NCI-H82 treated with DMSO at 0.1 percent for 48 hours (cell line): Measurements from ENCODE around the gene CAB39L.

Experiments used
- DNase-seq: peaks from one replicate; lab custom pipeline; 2025; ENCODE audit not compliant: unreplicated experiment; lab: John Stamatoyannopoulos, UW

CAB39L gene

DNA sequence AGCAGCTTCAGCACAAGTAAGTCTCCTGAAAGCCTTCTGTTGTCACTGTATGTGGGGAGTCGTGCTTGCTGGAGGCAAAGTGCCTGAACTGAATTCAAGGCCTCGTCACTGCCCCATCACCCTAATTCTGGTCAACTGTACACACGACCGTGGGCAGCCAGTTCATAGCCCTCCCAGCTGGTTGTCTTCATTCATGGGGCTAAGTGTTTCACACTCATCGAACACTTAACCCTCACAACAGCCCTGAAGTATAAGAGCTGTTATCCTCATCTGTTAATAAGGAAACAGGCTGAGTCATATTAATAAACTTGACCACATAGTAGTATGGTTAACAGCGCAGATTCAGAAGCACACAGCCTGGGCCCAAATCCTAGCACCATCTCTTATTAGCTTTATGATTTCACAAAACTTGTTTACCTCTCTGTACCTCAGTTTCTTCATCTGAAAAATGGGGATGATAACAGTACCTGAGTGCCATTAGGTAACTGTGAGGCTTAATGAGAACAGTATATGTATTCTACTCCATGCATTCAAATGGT is 129.5 kb downstream of the CAB39L start:
- no peak for DNase-seq

DNA sequence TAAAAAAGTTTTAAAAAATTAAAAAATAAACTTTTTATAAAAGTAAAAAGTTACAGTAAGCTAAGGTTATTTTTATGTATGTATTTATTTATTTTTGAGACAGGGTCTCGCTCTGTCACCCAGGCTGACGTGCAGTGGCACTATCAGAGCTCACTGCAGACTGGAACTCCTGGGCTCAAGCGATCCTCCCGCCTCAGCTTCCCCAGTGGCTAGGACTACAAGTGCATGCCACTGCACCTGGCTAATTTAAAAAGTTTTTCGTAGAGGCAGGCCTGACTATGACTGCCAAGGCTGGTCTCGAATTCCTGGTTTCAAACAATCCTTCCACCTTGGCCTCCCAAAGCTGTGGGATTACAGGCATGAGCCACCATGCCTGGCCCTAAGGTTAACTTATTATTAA is 132.0 kb downstream of the CAB39L start:
- no peak for DNase-seq

DNA sequence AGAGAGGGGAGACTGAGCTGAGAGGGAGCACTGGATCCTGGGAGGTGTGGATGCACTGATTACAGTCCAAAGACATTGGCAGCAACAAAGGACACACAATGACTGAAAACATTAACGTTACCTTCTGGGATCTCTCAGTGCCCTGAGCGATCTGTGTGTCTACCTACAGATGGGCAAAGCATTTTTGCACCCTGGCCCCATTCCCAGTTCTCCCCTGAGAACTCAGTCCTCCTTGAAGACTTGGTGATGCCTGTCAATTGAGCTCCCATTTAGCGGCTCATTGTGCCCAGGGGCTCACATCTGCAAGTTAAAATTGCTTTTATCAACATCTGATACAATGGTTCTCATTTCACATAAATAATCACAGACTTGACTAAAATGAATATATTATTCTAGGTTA is 133.6 kb downstream of the CAB39L start:
- no peak for DNase-seq

DNA sequence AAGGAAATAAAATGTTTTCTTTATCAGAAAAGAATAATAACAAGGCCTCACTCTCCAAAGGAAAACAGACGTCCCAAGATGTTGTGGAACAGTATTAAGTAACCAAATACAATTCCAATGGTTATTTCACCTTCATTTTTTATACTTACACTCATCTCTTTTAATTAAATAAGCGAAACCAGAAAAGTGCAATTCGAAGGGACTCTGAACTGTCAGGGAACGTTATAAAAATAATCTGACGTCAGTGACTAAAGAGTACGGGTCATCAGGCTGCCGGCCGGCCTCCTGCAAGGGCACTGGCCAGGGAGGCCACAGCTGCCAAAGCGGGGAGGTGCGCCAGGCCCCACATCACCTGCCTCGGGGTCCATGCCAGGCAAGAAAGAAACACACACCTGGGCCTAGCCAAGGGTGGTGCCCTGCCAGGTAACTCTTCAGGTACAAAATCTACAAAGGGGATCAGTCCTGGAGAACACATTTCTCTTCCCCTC is 134.9 kb downstream of the CAB39L start:
- DNase-seq: no peak

DNA sequence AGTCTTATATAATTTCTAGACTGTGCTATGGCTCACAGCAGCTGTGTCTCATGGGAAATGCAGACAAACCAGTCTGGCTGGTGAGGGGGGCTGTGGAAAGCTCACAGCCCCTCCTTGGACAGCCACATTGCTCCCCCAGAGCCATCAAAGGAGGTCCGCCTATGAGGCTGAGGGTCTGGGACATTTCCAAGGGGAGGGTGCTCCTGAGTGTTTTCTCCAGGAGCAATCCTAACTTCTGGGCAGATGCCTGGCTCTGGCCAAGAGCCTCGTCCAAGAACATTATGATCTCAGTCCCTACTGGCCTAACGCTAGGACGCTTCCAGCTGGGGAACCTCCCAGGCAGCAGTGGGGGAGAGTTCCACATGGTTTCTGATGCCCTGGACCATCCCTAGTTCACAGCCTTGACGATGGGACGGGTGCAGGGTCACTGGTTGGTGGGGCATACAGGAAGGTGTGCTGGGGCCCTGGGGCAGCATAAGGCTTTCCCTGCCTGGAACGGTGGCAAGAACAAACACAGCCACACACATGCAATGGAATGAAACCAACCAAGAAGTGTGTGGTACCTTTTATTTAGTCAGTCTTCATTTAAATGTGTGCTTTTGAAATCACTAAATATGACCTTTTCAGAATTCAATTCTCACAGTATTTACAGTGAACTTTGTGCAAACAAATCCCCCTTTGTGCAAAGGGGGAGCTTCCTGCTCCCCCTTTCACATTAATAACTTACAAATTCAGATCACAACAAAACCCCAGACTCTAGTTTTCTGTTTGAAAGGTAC is 135.6 kb downstream of the CAB39L start:
- no peak for DNase-seq

DNA sequence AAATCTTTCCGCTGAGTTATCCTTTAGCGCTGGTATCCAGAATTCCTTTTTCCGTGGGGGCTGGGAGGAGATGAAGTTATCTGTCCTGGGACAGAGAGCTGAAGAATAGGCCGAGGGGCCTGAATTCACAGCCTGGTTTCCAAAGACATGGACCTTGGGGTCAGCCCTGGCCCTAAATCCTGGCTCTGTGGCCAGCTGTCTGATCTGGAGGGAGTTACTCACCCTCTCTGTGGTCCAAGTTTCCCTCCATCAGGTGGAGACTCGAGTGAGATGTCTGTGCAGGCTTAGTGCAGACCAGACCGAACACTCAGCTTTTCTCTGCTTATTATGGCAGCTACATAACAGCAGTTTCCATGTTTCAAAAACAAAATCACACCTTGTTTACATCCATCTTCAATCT is 136.5 kb downstream of the CAB39L start:
- no peak for DNase-seq

DNA sequence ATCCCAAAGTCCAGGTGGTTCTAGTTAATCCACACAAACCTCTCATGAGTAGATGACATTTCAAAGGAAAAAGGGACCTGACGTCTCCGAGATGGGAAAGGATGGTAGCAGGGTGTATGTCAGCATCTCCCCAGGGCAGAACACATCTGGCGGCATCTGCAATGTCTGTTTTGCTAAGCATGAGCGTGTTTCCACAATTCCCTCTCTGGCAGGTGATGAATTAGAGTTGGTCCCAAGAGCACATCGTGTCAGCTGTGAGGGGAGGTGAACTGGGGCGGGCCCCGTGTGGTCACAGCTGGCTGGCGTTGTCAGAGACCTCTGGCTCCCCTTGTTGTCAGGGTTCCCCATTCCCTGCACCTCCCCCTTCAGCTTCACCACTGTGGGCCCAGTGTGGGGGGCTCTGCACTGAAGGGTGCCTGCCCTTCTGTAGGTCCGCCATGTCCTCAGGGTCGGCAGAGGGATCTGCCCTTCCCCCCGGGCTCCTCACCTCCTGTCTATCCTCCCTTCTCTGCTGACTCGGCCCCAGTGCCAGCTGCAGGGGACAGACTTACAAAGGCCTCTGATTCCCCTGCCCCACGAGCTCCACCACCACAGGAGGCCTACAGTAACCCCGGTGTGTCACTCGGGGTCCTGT is 138.0 kb downstream of the CAB39L start:
- DNase-seq: no peak

DNA sequence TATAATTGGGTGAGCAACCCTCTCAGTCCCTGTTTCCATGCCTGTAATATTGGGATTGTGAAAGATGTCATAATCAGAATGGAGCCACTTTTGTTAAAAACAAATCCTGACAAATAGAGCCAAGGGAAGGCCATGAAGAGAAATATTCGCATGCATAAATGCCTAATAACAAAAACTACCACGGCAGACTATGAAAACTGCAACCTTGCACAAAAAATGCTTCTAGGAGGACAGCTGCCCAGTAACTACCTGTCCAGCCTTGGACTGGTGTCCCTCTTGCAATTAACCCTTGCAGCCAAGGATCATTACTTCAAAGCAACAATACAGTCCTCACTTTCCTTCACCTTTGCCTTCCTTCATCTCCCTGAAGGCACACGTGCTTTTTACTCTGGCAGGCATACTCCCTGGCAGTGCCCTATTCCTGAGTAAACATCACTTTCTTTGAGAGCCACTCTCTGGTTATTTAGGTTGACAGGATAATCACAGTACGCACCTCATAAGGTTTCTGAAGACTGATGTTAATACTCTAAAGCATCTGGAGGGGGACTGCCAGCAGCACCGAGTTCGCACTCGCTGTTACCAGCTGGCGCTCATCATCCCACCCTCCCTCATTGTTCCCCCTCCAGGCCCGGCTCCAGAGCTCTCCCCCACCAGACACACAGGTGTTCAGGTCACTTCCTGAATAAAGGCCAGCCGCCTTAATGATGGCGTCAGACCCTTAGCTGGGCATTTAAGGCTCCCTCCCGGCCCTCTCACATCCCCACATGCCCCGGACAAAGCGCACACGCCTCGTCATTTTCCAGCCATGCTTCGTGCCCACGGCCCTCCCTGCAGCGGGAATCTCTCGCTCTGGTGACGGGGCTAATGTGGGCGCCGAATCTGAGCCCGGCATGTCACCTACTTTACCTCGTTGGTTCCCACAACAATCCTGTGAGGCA is 138.8 kb downstream of the CAB39L start:
- no peak for DNase-seq

DNA sequence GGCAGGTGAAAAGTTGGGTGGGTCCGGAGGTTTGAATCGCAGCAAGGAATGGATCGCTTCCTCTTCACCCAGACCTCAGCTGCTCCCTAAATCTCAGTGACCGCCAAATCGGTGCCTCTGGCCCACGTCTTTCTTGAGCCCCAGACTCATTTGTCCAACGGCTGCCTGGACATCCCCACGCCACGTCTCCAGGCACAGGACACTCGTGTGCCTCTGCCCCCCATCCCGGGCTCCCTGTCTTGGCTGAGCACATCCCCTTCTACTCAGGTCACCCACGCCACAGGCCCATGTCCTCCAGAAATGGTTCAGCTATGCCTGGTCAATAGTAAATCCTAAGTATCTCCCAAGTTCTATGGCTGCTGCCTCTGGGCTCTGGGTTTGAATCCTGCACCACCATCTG is 139.5 kb downstream of the CAB39L start:
- DNase-seq: no peak

DNA sequence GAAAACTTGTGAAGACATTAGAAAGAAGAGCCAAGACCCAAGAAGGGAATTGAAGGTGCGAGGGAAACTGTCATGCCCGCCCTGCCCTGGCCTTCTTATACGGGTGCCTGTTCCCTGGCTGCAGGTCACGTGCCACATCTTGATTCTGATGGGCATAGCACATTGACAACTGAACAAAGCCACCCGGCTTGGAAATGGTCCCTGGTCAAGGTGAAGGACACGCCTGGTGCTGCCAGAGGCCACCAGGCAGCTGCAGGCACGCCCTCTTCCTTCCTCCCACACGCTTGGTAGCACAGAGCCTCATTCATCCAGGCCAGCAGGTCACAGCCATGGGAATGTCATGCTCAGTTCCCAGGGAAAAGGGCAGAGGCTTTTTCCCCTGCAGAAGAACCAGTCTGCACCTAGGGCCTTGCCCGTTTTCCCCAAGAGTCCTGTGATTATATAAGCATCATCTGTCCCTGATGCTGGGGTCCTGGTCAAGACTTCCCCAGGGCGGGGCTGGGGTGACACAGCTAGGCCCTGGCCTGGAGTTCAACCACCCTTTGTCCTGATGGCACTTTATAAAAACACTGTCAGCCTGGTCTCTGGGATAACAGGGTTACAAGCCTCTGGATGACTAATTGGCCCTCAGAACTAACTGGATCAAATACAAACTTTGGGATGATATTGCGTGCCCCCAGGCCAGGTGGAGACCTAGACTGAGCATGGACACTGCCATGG is 140.2 kb downstream of the CAB39L start:
- DNase-seq: no peak

DNA sequence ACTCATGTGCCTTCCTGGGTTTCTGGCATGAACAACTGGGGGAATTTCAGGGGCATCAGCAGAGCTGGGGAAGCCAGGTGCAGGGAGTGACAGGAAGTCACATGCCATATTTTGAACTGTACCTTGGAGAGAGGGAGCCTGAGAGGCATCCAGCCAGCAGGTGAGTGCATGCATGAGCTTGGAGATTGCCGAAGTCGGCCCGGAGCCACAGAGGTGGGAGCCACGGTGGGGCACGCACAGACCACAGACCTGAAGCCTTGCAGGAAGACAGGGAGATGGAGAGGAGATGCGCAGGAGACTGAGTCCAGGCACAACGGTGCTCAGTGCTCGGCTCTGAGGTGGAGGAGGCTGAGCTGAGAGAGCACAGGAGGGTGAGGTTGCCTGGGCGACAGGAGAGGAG is 141.0 kb downstream of the CAB39L start:
- DNase-seq: no peak

DNA sequence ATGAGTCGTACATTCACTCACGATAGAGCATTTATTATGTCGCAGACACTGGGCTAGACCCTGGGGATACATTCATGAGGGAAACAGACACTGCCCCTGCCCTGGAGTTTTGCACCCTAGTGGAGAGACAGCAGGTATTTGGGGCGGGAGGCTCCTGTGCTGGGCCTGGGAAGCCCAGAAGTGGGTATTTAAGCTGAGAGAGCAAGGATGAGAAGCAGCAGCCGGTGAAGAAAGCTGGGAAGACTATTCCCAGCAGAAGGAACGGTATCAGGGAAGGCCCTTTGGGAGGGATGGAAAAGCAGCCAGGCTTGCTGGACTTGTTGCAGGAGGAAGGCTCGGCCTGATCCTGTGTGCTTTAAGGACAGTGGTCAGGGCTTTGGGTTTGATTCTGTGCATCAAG is 141.6 kb downstream of the CAB39L start:
- DNase-seq: no peak

DNA sequence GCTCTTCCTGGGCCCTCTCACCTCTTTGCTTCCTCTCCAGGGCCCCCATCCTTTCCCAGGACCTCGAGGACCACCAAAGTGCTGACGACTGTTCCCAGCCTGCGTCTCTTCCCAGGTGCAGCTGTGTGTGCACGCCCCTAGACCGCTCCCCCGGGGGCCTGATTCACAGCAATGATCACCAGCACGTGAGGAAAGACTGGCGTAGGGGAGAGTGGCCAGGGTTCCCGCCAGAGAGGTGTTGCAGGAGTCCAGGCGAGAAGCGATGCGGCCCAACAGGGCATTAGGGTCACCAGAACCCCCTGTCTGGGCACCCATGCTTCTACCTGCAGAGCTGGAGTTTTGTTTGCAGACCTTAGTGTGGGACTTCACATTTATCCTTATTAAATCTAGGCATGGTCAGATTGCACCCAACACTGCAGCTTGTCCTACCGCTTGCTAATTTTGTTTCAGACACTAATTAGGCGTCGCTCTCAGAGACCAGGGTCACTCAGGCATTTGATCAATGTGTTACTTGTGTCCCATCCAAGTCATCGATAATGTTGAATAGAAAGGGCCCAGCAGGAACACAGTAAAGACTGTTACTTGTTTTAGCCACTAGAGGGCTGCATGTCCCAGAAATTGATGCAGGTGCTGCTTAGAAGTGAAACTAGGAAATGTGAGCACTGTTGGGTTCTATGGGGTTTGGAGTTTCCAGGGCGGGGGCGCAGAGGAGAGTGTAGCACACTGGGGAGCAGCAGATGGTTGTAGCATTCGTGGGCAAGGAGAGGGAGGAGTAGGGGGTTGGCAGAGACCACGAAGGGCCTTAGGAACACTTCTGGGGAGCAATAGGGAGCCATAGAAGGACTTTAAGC is 142.9 kb downstream of the CAB39L start:
- peak; percentile 80 for DNase-seq

DNA sequence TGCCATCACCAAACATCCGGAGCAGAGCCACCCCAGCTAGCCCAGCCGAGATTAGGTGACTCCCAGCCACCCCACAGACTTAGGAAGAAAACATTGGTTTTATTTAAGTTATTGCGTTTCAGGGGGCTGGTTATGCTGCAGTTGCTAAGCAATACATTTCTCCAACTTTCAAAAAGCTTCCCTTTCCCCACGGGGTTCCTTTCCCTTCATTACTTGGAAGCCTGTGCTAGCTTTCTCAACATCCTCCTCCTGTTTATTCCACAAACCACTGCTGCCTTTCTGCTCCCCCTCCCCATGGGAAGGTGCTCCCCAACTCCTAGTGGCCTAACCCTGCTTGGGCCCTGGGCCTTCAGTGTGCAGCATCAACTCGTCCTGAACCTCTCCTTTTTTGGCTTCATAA is 143.6 kb downstream of the CAB39L start:
- no peak for DNase-seq

DNA sequence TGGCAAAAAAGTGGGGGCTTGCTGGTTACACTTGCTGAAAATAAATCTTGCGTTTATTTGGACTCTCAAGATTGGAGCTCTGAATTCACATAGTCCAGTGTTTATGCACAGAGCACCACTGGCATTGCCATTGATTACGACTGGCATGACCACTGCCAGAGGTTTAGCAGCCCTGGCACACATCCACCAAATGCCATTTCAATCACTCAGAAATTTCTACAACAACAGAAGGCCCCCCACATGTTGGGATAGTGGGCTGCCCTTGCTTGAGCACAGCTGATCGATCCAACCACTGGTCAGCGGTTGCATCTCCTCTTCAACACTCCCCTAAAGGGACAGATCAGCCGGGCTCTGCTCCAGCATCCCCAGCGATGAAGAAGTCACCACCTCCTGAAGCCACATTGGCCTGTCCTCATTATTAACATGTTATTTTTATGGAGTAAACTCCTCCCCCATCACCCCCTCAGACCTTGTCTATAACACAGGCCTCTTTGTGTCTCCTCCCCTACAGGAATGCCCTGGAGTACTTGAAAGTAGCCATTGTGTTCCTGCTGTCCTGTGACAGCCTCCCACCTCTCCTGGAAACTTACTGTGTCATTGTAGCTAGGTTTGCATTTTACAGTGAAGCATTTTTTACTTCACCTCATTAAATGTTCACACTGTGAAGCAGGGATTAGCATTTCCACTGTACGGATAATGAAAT is 144.8 kb downstream of the CAB39L start:
- DNase-seq: no peak

DNA sequence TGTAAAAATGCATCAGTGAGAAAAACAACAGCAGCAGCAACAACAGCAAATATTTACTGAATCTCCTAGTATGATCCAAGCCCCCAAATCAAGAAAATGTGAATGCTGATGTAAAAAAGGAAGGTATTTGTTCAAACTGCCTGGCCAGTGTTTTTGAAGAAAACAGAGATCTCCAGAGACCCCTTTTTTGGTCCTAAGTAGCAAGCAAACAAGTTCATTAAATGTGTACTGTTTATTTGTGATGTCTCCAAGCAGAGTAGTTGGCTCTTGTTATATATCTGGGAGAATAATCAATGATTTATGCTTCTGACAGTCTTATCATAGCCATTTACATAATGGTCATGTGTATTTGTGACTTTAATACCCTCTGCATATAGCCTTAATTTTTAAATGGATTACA is 145.4 kb downstream of the CAB39L start:
- no peak for DNase-seq

DNA sequence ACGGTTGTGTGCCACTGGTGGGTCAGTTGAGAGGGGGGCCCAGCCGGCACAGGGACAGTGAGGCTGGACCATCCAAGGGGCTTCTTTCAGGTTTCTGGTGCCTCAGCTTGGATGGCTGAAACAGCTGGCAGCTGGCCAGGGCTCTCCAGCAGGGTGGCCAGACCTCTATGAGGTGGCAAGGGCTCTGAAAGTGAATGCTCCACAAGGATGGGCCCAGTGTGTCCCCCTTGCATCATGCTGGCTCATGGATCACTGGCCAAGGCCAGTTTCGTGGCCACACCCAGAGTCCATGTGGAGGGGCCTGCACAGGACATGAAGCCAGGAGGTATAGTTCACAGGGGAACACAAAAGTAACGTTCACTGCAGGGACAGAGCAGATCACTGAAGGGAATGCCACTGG is 146.5 kb downstream of the CAB39L start:
- no peak for DNase-seq

DNA sequence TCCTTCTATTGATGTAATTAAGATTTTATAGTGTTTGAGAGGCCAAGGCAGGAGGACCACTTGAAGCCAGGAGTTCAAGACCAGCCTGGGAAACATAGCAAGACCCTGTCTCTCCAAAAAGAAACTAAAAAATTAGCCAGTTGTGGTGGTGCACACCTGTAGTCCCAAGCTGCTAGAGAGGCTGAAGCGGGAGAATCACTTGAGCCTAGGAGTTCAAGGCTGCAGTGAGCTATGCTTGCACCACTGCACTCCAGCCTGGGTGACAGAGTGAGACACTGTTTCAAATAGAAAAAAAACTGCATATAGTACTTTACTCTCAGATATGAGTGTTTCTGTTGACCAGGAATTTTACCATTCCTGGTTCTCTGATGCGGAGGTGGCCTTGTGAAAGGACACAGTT is 147.2 kb downstream of the CAB39L start:
- no peak for DNase-seq

DNA sequence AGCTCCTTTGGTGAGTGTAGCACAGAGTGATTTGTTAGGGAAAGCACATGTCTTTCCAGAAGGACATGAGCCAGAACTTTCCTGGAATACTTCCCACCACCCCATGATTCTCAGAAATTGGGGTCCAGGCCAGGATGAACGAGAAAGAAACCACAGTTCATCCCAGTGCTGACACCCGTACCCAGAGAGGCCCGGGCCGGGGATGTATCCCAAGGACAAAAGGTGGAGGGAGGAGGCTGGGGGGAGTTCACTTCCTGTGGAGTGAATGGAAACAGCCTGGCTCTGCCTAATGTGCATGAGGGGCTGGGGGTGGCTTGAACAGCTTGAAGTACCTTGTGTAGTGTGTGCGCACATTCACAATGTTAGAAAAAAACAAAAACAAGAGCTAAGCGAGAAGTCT is 148.6 kb downstream of the CAB39L start:
- no peak for DNase-seq
